ENCODE results near the gene ABT1.

ABT1 gene

DNA sequence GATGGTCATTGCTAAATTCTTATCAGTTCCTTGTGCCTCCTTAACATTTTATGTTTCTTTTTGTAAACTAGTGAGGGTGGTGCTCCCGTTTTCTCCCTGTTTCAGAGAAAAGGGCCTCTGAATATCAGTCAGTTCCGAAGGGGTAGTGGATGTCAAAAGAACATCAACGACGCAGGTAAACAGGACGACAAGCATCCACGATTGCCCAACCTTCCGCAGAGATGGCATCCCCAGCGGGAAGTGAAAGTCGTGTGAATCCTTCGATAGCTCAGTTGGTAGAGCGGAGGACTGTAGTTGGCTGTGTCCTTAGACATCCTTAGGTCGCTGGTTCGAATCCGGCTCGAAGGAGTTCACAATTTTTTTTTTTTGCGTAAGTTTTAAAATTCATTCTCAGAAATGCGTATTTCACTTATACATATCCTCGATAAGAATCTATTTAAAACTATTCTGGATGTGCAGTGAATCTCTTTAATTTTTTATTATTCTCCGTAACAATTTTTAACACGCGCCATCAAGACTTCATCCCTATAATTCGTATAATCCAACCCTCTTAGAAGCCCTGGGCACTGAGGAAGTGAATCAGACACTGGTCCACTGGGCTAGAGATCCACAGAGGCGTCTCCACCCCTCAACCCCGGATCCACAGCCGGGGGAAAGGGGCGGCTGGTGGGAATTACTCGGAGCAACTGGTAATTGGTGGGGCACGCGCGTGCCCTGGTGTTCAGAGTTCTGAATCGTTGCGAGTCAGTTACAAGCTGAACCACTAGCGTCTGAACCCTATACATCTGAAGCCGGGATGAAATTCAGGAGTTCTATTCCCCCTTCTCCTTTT lies 27.9 kb upstream of the ABT1 start:
- no peaks in the 10 kb centered on the region for H3K9me3 ChIP-seq (ENCODE audit: control insufficient read depth, low read length)
- no peaks in the 10 kb centered on the region for H3K4me1 ChIP-seq
- no peaks in the 10 kb centered on the region for H3K27me3 ChIP-seq (ENCODE audit: control insufficient read depth, insufficient read depth, low read length)
- H3K9ac ChIP-seq, result no peak overlapping the region
- H3K36me3 ChIP-seq (ENCODE audit: control insufficient read depth, insufficient read depth, low read length), result no peaks in the 10 kb centered on the region
- H3K4me2 ChIP-seq (ENCODE audit: low read length), result peak overlapping the region; percentile 52
- H3K27ac ChIP-seq, result peak overlapping the region; percentile 72
- peak overlapping the region; percentile 59 for H3K4me3 ChIP-seq (ENCODE audit: low read depth, low read length)
- H3K79me2 ChIP-seq, result no peaks in the 10 kb centered on the region
- TF ChIP-seq, protein P1, sequence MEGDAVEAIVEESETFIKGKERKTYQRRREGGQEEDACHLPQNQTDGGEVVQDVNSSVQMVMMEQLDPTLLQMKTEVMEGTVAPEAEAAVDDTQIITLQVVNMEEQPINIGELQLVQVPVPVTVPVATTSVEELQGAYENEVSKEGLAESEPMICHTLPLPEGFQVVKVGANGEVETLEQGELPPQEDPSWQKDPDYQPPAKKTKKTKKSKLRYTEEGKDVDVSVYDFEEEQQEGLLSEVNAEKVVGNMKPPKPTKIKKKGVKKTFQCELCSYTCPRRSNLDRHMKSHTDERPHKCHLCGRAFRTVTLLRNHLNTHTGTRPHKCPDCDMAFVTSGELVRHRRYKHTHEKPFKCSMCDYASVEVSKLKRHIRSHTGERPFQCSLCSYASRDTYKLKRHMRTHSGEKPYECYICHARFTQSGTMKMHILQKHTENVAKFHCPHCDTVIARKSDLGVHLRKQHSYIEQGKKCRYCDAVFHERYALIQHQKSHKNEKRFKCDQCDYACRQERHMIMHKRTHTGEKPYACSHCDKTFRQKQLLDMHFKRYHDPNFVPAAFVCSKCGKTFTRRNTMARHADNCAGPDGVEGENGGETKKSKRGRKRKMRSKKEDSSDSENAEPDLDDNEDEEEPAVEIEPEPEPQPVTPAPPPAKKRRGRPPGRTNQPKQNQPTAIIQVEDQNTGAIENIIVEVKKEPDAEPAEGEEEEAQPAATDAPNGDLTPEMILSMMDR (IDR thresholded peaks at IDR 0.05), result peak; percentile 7
- peak overlapping the region; percentile 90 for H2AFZ ChIP-seq

DNA sequence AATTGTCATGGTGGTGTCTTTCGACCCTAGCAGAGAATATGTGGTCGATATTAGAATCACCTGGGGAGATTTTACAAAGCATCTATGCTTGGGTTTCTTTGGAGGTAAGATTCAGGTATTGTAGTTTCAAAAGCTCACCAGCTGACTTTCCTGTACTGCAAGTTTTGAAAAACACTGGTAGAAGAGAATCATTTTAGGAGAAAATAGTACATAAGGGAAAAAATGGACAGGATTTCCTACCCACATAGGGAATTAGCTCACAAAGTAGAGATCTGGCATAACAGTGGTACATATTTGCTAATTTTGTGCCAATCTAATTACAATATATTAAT lies 27.4 kb upstream of the ABT1 start:
- H3K27me3 ChIP-seq (ENCODE audit: control insufficient read depth, insufficient read depth, low read length), result no peaks in the 10 kb centered on the region
- H3K9me3 ChIP-seq (ENCODE audit: control insufficient read depth, low read length), result no peaks in the 10 kb centered on the region
- no peaks in the 10 kb centered on the region for H3K79me2 ChIP-seq
- H3K4me2 ChIP-seq (ENCODE audit: low read length), result no peak overlapping the region
- no peaks in the 10 kb centered on the region for H3K4me1 ChIP-seq
- TF ChIP-seq, protein P1 (IDR thresholded peaks at IDR 0.05), result no peak
- H3K4me3 ChIP-seq (ENCODE audit: low read depth, low read length), result peak overlapping the region; percentile 59
- H3K27ac ChIP-seq, result no peak overlapping the region
- H3K9ac ChIP-seq, result no peak overlapping the region
- H3K36me3 ChIP-seq (ENCODE audit: control insufficient read depth, insufficient read depth, low read length), result no peaks in the 10 kb centered on the region
- H2AFZ ChIP-seq, result peak overlapping the region; percentile 16

DNA sequence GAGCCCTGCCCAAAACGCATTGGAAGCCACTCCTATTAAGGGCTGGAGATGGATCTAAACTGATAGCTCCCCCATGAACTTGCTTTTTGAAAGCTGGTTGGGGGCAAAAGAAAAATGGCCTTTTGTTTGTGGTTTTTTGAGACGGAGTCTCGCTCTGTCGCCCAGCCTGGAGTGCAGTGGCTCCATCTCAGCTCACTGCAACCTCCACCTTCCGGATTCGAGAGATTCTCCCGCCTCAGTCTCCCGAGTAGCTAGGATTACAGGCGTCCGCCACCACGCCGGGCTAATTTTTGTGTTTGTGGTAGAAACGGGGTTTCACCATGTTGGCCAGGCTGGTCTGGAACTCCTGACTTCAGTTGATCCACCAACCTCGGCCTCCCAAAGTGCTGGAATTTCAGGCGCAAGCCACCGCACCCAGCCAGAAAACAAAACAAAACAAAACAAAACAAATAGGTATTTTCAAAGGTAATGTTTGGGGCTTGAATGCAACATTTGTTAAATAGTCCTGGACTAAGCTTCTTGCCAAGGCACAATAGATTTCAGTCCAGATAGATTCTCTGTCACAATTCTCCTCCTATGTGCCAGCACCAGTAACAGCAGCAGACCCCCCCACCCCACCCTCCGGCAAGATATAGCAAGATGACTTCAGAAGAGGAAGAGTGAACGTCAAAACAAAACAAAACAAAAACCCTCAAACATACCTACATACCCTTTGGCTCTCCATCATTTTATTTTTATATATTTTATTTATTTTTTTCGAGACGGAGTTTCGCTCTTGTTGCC lies 26.5 kb upstream of the ABT1 start:
- TF ChIP-seq, protein P1 (IDR thresholded peaks at IDR 0.05), result no peak
- Histone ChIP-seq H3K9ac (no peak overlapping the region), H3K4me1 (no peaks in the 10 kb centered on the region), H3K9me3 (ENCODE audit: control insufficient read depth, low read length) (no peaks in the 10 kb centered on the region), H3K79me2 (no peaks in the 10 kb centered on the region), H3K4me3 (ENCODE audit: low read depth, low read length) (no peak overlapping the region), H3K27ac (no peak overlapping the region), H2AFZ (no peak overlapping the region), H3K36me3 (ENCODE audit: control insufficient read depth, insufficient read depth, low read length) (no peaks in the 10 kb centered on the region), H3K4me2 (ENCODE audit: low read length) (no peak overlapping the region), H3K27me3 (ENCODE audit: control insufficient read depth, insufficient read depth, low read length) (no peaks in the 10 kb centered on the region)

DNA sequence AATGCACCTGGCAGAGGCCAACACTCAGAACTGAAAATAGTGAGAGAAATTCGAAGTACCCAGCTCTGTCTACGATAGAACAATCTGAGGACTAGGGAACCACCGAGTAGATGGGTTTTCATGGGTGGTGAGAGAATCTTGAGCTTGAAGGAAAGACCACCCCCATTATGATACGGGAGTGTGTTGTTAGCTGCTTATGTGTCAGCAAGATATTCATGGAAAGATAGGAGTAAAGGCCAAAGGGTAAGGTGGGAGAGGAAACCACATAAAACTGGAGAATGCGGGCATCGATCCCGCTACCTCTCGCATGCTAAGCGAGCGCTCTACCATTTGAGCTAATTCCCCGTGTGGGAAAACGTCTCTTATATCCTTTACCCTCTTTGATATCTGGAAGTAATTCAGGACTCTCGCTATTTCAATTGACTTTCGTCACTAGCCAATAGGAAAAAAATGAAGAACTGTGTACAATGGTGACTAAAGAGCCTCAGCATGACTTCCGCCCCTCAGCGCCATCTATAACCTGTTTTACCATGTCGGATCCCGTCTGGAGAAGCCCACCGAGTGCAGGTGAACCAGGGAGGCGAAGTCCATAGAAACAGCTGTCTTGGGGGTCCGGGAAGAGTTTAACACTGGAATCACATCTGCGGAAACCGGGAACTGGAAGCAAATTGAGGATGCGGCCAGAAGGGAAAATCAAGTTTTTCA lies 25.0 kb upstream of the ABT1 start:
- H2AFZ ChIP-seq, result peak overlapping the region; percentile 86
- H3K27ac ChIP-seq, result peak overlapping the region; percentile 55
- TF ChIP-seq, protein P1 (IDR thresholded peaks at IDR 0.05), result no peak
- H3K4me2 ChIP-seq (ENCODE audit: low read length), result peak overlapping the region; percentile 71
- H3K9me3 ChIP-seq (ENCODE audit: control insufficient read depth, low read length), result no peaks in the 10 kb centered on the region
- H3K4me1 ChIP-seq, result no peaks in the 10 kb centered on the region
- no peaks in the 10 kb centered on the region for H3K27me3 ChIP-seq (ENCODE audit: control insufficient read depth, insufficient read depth, low read length)
- H3K9ac ChIP-seq, result no peak overlapping the region
- H3K36me3 ChIP-seq (ENCODE audit: control insufficient read depth, insufficient read depth, low read length), result no peaks in the 10 kb centered on the region
- H3K4me3 ChIP-seq (ENCODE audit: low read depth, low read length), result peak overlapping the region; percentile 56
- H3K79me2 ChIP-seq, result no peaks in the 10 kb centered on the region
